GM18873 (cell line): ENCODE measurements around the gene CLEC4F.

Source experiments
- ATAC-seq: cut with Tn5 transposase; IDR thresholded peaks from one replicate; pipeline ENCODE4 v1.9.1; 2021; ENCODE audit warnings: mild to moderate bottlenecking, moderate library complexity, moderate number of reproducible peaks; ENCODE audit not compliant: unreplicated experiment, low FRiP score

CLEC4F gene

GRCh38 chr2:70789304-70790135 lies 30.9 kb downstream of the CLEC4F start:
- no peak for ATAC-seq

- no peak for ATAC-seq
Measured at GRCh38 chr2:70785137-70785911, 35.1 kb downstream of the CLEC4F start.

- no peak for ATAC-seq
Measured at GRCh38 chr2:70784320-70784719, 36.1 kb downstream of the CLEC4F start.

GRCh38 chr2:70779911-70780545 lies 40.4 kb downstream of the CLEC4F start:
- ATAC-seq, result no peak

GRCh38 chr2:70779491-70779890 lies 40.9 kb downstream of the CLEC4F start:
- no peak for ATAC-seq

GRCh38 chr2:70778676-70779075 lies 41.7 kb downstream of the CLEC4F start:
- ATAC-seq, result no peak

- no peak for ATAC-seq
Measured at GRCh38 chr2:70777450-70777849, 42.9 kb downstream of the CLEC4F start.

GRCh38 chr2:70776266-70776665 lies 44.1 kb downstream of the CLEC4F start:
- ATAC-seq, result no peak

- no peak for ATAC-seq
Measured at GRCh38 chr2:70775141-70775540, 45.3 kb downstream of the CLEC4F start.

- ATAC-seq, result no peak
Measured at GRCh38 chr2:70772486-70773155, 47.8 kb downstream of the CLEC4F start.

GRCh38 chr2:70771446-70771845 lies 49.0 kb downstream of the CLEC4F start:
- no peak for ATAC-seq

GRCh38 chr2:70769450-70769849 lies 50.9 kb downstream of the CLEC4F start:
- no peak for ATAC-seq

GRCh38 chr2:70768590-70769085 lies 51.8 kb downstream of the CLEC4F start:
- ATAC-seq, result no peak

- ATAC-seq, result no peak
Measured at GRCh38 chr2:70767699-70768589, 52.5 kb downstream of the CLEC4F start, which contains the start of gene ADD2. ADD2 (minus strand) TSS chr2:70768200; CDS start chr2:70706408, 61,792 bp downstream.

GRCh38 chr2:70767079-70767698 lies 53.2 kb downstream of the CLEC4F start:
- no peak for ATAC-seq

- ATAC-seq, result no peak
Measured at GRCh38 chr2:70766357-70767078, 53.9 kb downstream of the CLEC4F start.

- no peak for ATAC-seq
Measured at GRCh38 chr2:70765507-70765906, 54.9 kb downstream of the CLEC4F start.

- ATAC-seq, result no peak
Measured at GRCh38 chr2:70759446-70759845, 61.0 kb downstream of the CLEC4F start.
